Endothelial cell of umbilical vein (primary cell): ENCODE measurements around the gene LUC7L.

Source experiments
- CTCF ChIP-seq, 2 donors: IDR thresholded peaks; 1 replicate in 1 of 2; 2 replicates in 1 of 2; pipeline ENCODE4 v1.5.1; 2011; ENCODE audit warnings: low read length in 2 of 2, mild to moderate bottlenecking in 2 of 2, moderate library complexity in 2 of 2, control low read depth in 1 of 2, inconsistent platforms in 1 of 2, low read depth in 1 of 2; ENCODE audit not compliant: insufficient read depth in 1 of 2; ENCODE audit errors: extremely low read depth in 1 of 2
- EZH2 ChIP-seq: IDR thresholded peaks from 2 replicates; pipeline ENCODE4 v1.6.1; 2012; ENCODE audit warnings: borderline replicate concordance, low read depth, mild to moderate bottlenecking, moderate library complexity, low read length, inconsistent platforms; ENCODE audit not compliant: severe bottlenecking
- POLR2A ChIP-seq: IDR thresholded peaks from 2 replicates; pipeline ENCODE4 v1.6.1; 2012; ENCODE audit warnings: low read depth, mild to moderate bottlenecking, control low read depth, low read length
- POLR2AphosphoS5 ChIP-seq: IDR thresholded peaks from 2 replicates; pipeline ENCODE4 v1.6.1; 2012; ENCODE audit warnings: low read depth, mild to moderate bottlenecking, control low read depth, low read length, moderate library complexity; ENCODE audit not compliant: insufficient read depth
- TF ChIP-seq, protein P1 (sequence below): IDR thresholded peaks from 2 replicates; pipeline ENCODE4 v1.6.1; 2011; ENCODE audit not compliant: insufficient read depth, insufficient read length

- TF ChIP-seq CTCF (IDR thresholded peaks at IDR 0.05; ENCODE audit: extremely low read depth in 1 of 2, insufficient read depth in 1 of 2, low read depth in 1 of 2, low read length in 2 of 2): no peak
- TF ChIP-seq POLR2A: no peak
- no peak for TF ChIP-seq POLR2AphosphoS5
- TF ChIP-seq EZH2: no peak
- TF ChIP-seq, protein P1, sequence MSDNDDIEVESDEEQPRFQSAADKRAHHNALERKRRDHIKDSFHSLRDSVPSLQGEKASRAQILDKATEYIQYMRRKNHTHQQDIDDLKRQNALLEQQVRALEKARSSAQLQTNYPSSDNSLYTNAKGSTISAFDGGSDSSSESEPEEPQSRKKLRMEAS: no peak
These were observed 41.9 kb downstream of the LUC7L start for GRCh38 chr16:187330-187729.
